Activated naive CD8-positive, alpha-beta T cell treated with anti-CD3 and anti-CD28 coated beads, Interleukin-2, amount 10 ng/mL, durations not matched to agents 7 days and 5 days (primary cell): ENCODE measurements around the gene SEMA4A. TPM values are rescaled to one million over a fixed set of nuclear protein-coding genes. Genes with fewer than 3 reads are reported as not detected.
A peak's percentile ranks its signal among the peaks of the same experiment; 100 is the strongest.
"Not testable (repeated sequence)": the region's sequence is repeated elsewhere in the genome, so short reads cannot be mapped to it uniquely, and the experiment has no call there.

Experiments used
- ATAC-seq: fragments of 150-1000 bp; cut with Tn5 transposase; one replicate; pipeline ENCODE4 v1.10.0; 2021; ENCODE audit warnings: low read depth, moderate library complexity
- POLR2A ChIA-PET: fragments of 350-600 bp; sonication (Branson Sonifier 250); formaldehyde crosslinking; loops from one replicate; lab custom pipeline; 2021; ENCODE audit warnings: antibody characterized with exemption; lab: Charles Lee
- DNase-seq: peaks from one replicate; pipeline ENCODE4 v3.0.0; 2021
- H3K27ac Mint-ChIP-seq: one replicate; pipeline ENCODE4 v1.8.0; 2022; ENCODE audit warnings: mild to moderate bottlenecking, mixed read lengths
- H3K27me3 Mint-ChIP-seq: one replicate; pipeline ENCODE4 v1.8.0; 2022; ENCODE audit warnings: mild to moderate bottlenecking, moderate library complexity, mixed read lengths
- H3K36me3 Mint-ChIP-seq: one replicate; pipeline ENCODE4 v1.8.0; 2021; ENCODE audit warnings: mild to moderate bottlenecking, mixed read lengths
- H3K4me1 Mint-ChIP-seq: one replicate; pipeline ENCODE4 v1.8.0; 2021; ENCODE audit warnings: mixed read lengths
- H3K4me3 Mint-ChIP-seq: one replicate; pipeline ENCODE4 v1.8.0; 2022; ENCODE audit warnings: mild to moderate bottlenecking, moderate library complexity, mixed read lengths
- H3K9me3 Mint-ChIP-seq: one replicate; pipeline ENCODE4 v1.8.0; 2021; ENCODE audit warnings: mixed read lengths
- total RNA-seq, 2 experiments: library from RNA; stranded (reverse); gene quantifications; one replicate each; pipeline ENCODE4 v1.2.3, GENCODE V29; 2021

The SEMA4A gene
- total RNA-seq, 2 experiments from 2014 or later = 9.8 to 10.2 TPM

- POLR2A ChIA-PET = no interaction called here
- H3K4me3 Mint-ChIP-seq = no peak overlapping the region
- peaks cover 49% of the 10 kb centered on the region for H3K27me3 Mint-ChIP-seq
Observed at GRCh38 chr1:156122519-156123355, 30.6 kb upstream of the SEMA4A start.

GRCh38 chr1:156123356-156124196, 29.8 kb upstream of the SEMA4A start:
- ATAC-seq = no peak
- POLR2A ChIA-PET = interaction anchor here (1.0 kb wide), 1 partner anchor 24 kb away, joined by 4 read pairs; no protein-coding TSS in a partner anchor
- Mint-ChIP-seq H3K27ac (no peak overlapping the region), H3K4me1 (peaks cover 46% of the 10 kb centered on the region), H3K27me3 (peaks cover 43% of the 10 kb centered on the region), H3K4me3 (no peak overlapping the region), H3K36me3 (no peaks in the 10 kb centered on the region), H3K9me3 (no peaks in the 10 kb centered on the region)
- no peak for DNase-seq

More at GRCh38 chr1:156122519-156123355, 30.6 kb upstream of the SEMA4A start:
- no peak for DNase-seq
- Mint-ChIP-seq H3K9me3 (no peaks in the 10 kb centered on the region), H3K36me3 (no peaks in the 10 kb centered on the region), H3K27ac (no peak overlapping the region), H3K4me1 (peaks cover 39% of the 10 kb centered on the region)
- ATAC-seq = no peak

- peaks cover 50% of the 10 kb centered on the region for H3K4me1 Mint-ChIP-seq
- H3K9me3 Mint-ChIP-seq = no peaks in the 10 kb centered on the region
- no peaks in the 10 kb centered on the region for H3K36me3 Mint-ChIP-seq
- no peak for DNase-seq
- H3K4me3 Mint-ChIP-seq = peak overlapping the region; percentile 22
- POLR2A ChIA-PET = interaction anchor here (1.0 to 5.2 kb wide), 2 partner anchors 25 to 27 kb away, joined by 4 to 44 read pairs; no protein-coding TSS in a partner anchor
- H3K27me3 Mint-ChIP-seq = peaks cover 45% of the 10 kb centered on the region
- no peak overlapping the region for H3K27ac Mint-ChIP-seq
- ATAC-seq = peak; percentile 3
Observed at GRCh38 chr1:156124557-156125483, 28.6 kb upstream of the SEMA4A start.

DNA sequence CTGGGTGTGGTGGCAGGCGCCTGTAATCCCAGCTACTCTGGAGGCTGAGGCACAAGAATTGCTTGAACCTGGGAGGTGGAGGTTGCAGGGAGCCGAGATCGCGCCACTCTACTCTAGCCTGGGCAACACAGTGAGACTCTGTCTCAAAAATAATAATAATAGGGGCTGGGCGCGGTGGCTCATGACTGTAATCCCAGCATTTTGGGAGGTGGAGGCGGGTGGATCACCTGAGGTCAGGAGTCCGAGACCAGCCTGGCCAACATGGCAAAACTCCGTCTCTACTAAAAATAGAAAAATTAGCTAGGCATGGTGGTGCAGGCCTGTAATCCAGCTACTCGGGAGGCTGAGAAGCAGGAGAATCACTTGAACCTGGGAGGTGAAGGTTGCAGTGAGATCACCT, 27.8 kb upstream of the SEMA4A start:
- ATAC-seq, DNase-seq, H3K27ac Mint-ChIP-seq, H3K36me3 Mint-ChIP-seq, H3K4me3 Mint-ChIP-seq, H3K9me3 Mint-ChIP-seq: not testable (repeated sequence)
- POLR2A ChIA-PET = interaction anchor here (2.1 to 5.2 kb wide), 2 partner anchors 11 to 27 kb away, joined by 8 to 44 read pairs; partner anchors contain the start of gene LMNA
- peaks cover 39% of the 10 kb centered on the region for H3K27me3 Mint-ChIP-seq
- H3K4me1 Mint-ChIP-seq = peaks cover 52% of the 10 kb centered on the region

- peaks cover 37% of the 10 kb centered on the region for H3K27me3 Mint-ChIP-seq
- peak overlapping the region; percentile 13 for H3K27ac Mint-ChIP-seq
- H3K4me1 Mint-ChIP-seq = peaks cover 52% of the 10 kb centered on the region
- no peaks in the 10 kb centered on the region for H3K36me3 Mint-ChIP-seq
- POLR2A ChIA-PET = interaction anchor here (2.1 to 5.2 kb wide), 2 partner anchors 11 to 28 kb away, joined by 8 to 44 read pairs; partner anchors contain the start of gene LMNA
- no peaks in the 10 kb centered on the region for H3K9me3 Mint-ChIP-seq
- DNase-seq = peak; percentile 59
- ATAC-seq = peak; percentile 17
- peak overlapping the region; percentile 8 for H3K4me3 Mint-ChIP-seq
Observed at GRCh38 chr1:156126043-156126629, 27.2 kb upstream of the SEMA4A start.

DNA sequence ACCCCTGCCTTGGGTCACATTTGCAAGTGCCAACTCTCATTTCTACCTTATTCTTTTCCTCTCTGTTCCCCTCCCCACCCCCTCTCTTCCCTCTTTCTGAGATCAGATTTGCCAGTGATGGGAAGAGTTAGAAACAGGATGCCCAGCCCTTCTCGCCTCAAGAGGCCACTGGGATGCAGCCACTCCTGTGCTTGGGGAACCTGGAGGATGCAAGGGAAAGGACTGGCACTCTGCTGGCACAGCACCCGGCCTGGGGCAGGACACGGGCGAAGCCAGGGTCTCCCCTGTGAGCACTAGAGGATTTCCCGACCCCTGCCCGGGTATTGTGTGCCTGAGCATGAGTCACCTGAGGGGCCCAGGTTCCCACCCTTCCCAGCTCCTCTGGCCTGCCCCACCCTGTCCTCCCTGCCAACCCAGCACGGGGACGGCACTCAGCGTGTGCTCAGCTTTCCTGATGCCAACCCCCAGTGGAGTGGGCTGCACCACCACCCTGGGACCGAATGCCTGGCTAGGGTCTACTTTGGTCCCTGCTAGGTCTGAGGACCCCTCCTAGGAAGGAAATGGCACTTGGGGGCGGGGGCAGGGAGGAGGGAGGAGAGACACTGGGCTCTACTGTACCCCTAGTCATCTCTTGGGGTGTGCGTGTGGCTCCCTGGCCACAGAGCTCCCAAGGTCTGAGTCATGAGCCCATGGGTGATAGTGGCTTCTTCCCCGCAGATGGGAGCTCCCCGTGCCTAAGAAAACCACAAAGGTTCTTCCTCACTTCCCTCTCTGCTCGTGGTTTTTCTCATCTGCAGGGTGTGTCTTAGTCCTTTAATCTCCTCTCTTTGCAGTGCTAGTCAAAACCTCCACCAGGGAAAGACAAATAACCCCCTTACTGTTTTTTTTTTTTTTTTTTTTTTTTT, 26.5 kb upstream of the SEMA4A start:
- DNase-seq (peak; percentile 79), ATAC-seq (peak; percentile 85)
- Mint-ChIP-seq H3K27me3 (peaks cover 31% of the 10 kb centered on the region), H3K36me3 (no peaks in the 10 kb centered on the region), H3K9me3 (no peaks in the 10 kb centered on the region), H3K4me1 (peaks cover 52% of the 10 kb centered on the region), H3K4me3 (peak overlapping the region; percentile 50), H3K27ac (peak overlapping the region; percentile 47)
- POLR2A ChIA-PET = interaction anchor here (0.9 to 5.2 kb wide), 7 partner anchors 9 to 29 kb away, joined by 3 to 44 read pairs (median 3); partner anchors contain the start of gene LMNA

- Mint-ChIP-seq H3K27ac (no peak overlapping the region), H3K9me3 (no peaks in the 10 kb centered on the region), H3K4me1 (peaks cover 51% of the 10 kb centered on the region), H3K4me3 (no peak overlapping the region), H3K27me3 (peaks cover 24% of the 10 kb centered on the region), H3K36me3 (no peaks in the 10 kb centered on the region)
- DNase-seq (no peak), ATAC-seq (no peak)
- POLR2A ChIA-PET = interaction anchor here (0.5 to 5.2 kb wide), 5 partner anchors 14 to 483 kb away, joined by 3 to 44 read pairs (median 4); partner anchors contain the start of genes LMNA and SMG5
Observed at GRCh38 chr1:156128308-156128653, 25.1 kb upstream of the SEMA4A start.

DNA sequence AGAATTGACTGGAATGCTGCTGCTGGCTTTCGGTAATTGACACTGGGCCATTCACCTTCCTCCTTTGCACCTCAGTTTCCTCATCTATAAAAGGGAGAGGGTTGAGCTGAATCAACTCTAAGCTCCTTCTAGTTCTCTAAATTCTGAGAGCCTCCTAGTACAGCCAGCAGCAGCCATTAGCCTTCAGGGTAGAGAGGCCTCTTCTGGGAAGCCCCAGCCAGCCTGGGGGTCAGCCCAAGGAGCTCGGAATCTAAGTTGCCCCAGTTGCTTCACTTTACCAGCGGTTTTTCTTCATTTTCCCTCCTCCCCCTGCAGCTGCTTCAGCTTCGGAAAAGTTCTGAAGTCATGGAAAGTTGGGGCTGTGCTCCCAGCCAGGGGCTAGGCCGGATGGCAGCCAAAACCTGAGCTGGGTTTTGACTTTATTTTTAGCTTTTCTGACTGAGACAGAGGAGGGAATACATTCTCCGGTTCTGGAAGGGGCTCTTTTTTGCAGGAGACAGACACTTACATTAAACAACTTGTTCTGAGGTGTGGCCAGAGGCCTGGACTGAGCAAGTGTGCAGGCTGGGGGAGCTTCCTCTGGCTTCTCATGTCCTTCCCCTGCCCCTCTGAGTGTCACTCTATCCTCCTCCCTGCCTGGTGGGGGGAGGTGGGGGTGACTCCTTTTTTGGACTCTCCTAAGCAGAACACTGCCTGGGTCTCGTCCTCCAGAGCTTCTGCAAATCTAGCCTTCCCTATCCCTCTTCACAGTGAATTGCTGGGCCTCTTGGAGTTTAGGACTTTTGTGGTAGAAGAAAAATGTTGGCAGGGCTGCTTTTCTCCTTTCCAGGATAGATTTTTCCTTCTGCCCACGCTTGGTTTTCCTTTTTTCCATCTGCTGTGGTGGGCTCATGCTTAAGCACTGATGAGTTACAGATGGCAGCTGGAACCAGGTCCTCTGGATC, 24.5 kb upstream of the SEMA4A start:
- no peaks in the 10 kb centered on the region for H3K9me3 Mint-ChIP-seq
- no peak overlapping the region for H3K4me3 Mint-ChIP-seq
- H3K36me3 Mint-ChIP-seq = no peaks in the 10 kb centered on the region
- POLR2A ChIA-PET = interaction anchor here (0.9 to 5.2 kb wide), 6 partner anchors 15 to 154 kb away, joined by 3 to 44 read pairs (median 4); partner anchors contain the start of genes LMNA and SMG5
- peaks cover 22% of the 10 kb centered on the region for H3K27me3 Mint-ChIP-seq
- H3K4me1 Mint-ChIP-seq = peaks cover 44% of the 10 kb centered on the region
- no peak overlapping the region for H3K27ac Mint-ChIP-seq
- DNase-seq (no peak), ATAC-seq (no peak)

DNA sequence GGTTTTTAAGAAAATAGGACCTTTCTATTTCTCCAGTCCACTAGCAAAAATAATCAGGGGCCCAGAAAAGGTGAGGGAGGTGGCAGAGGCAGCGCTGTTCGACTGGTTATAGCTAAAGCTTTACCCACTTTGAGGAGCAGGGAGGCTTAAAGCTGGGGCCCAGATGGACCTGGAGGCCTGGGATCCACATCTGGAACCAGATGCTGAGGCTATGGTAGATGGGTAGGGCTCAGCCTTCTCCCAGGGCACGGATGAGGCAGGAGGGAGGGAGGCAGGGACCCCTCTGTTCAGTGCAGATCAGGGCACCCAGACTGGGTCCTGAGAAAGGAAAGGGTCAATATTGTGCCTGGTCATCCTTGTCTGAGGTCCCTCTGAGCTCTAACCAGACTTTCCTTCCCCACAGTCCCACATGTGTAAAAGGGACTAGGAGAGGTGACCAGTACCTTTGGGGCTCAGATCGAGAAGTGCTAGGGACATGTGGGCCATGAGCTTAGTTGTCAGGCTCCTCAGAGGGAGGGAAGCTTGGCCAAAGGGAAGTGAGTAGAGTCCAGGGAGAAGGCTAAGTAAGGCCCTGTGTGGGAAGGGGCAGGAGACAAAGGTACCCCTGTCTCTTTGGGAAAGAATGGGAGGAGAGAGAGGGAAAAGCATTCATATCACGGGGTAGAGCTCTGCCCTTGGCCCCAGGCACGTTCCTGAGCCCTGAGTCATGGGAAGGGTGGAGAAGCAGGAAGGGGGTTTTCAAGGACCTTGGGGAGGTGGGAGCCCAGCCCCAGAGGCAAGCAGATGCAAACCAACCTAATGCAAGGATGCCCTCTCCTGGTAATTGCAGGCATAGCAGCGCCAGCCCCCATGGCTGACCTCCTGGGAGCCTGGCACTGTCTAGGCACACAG, 23.5 kb upstream of the SEMA4A start:
- DNase-seq = peak; percentile 81
- Mint-ChIP-seq H3K27ac (no peak overlapping the region), H3K27me3 (peaks cover 18% of the 10 kb centered on the region), H3K4me1 (peaks cover 34% of the 10 kb centered on the region), H3K36me3 (no peaks in the 10 kb centered on the region), H3K4me3 (no peak overlapping the region), H3K9me3 (no peaks in the 10 kb centered on the region)
- ATAC-seq = no peak
- POLR2A ChIA-PET = interaction anchor here (0.9 to 5.2 kb wide), 3 partner anchors 32 to 39 kb away, joined by 3 to 44 read pairs (median 3); no protein-coding TSS in a partner anchor

GRCh38 chr1:156130578-156130942, 22.8 kb upstream of the SEMA4A start:
- POLR2A ChIA-PET = no interaction called here
- Mint-ChIP-seq H3K9me3 (no peaks in the 10 kb centered on the region), H3K4me1 (peaks cover 30% of the 10 kb centered on the region), H3K36me3 (no peaks in the 10 kb centered on the region), H3K27me3 (peaks cover 18% of the 10 kb centered on the region), H3K27ac (no peak overlapping the region), H3K4me3 (no peak overlapping the region)
- ATAC-seq (no peak), DNase-seq (no peak)
